ES-I3 (cell line): Measurements from ENCODE around the gene PCDHGB4.

Experiments
- H3K36me3 ChIP-seq: 2 replicates; pipeline ENCODE4 v1.6.1; 2013; ENCODE audit warnings: mild to moderate bottlenecking, low read length, control low read depth, moderate library complexity; ENCODE audit not compliant: insufficient read depth
- H3K4me1 ChIP-seq: 2 replicates; pipeline ENCODE4 v1.6.1; 2013; ENCODE audit warnings: mild to moderate bottlenecking, control low read depth, low read length; ENCODE audit not compliant: insufficient read depth
- H3K9ac ChIP-seq: 2 replicates; pipeline ENCODE4 v1.6.1; 2013; ENCODE audit warnings: low read depth, mild to moderate bottlenecking, low read length, moderate library complexity
- H3K9me3 ChIP-seq: 2 replicates; pipeline ENCODE4 v1.6.1; 2013; ENCODE audit warnings: mild to moderate bottlenecking, low read length, moderate library complexity; ENCODE audit not compliant: control insufficient read depth, insufficient read depth

Gene PCDHGB4

DNA sequence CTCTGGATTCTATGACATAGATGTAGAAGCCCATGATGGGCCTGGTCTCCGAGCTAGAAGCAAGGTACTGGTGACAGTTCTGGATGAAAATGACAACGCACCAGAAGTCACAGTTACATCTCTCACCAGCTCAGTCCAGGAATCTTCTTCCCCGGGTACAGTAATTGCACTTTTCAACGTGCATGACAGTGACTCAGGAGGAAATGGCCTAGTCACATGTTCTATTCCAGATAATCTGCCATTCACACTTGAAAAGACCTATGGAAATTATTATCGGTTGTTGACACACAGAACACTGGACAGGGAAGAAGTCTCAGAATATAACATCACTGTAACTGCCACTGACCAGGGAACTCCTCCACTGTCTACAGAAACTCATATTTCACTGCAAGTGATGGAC lies 31.4 kb upstream of the PCDHGB4 start:
- H3K9me3 ChIP-seq, result peaks cover 8% of the 10 kb centered on the region; the same call in 1 of the 2 replicates
- no peaks in the 10 kb centered on the region for H3K4me1 ChIP-seq
- H3K9ac ChIP-seq, result no peak overlapping the region
- H3K36me3 ChIP-seq, result no peaks in the 10 kb centered on the region; the same call in 1 of the 2 replicates

DNA sequence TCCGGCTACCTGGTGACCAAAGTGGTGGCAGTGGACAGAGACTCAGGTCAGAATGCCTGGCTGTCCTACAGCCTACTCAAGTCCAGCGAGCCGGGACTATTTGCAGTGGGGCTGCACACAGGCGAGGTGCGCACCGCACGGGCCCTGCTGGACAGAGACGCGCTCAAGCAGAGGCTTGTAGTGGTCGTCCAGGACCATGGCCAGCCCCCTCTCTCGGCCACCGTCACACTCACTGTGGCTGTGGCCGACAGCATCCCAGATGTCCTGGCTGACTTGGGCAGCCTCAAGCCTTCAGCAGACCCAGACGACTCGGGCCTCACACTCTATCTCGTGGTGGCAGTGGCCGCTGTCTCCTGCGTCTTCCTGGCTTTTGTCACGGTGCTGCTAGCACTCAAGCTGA lies 30.5 kb upstream of the PCDHGB4 start:
- Histone ChIP-seq H3K9me3 (peaks cover 8% of the 10 kb centered on the region; the same call in 1 of the 2 replicates), H3K36me3 (no peaks in the 10 kb centered on the region; the same call in 1 of the 2 replicates), H3K4me1 (no peaks in the 10 kb centered on the region), H3K9ac (no peak overlapping the region)

DNA sequence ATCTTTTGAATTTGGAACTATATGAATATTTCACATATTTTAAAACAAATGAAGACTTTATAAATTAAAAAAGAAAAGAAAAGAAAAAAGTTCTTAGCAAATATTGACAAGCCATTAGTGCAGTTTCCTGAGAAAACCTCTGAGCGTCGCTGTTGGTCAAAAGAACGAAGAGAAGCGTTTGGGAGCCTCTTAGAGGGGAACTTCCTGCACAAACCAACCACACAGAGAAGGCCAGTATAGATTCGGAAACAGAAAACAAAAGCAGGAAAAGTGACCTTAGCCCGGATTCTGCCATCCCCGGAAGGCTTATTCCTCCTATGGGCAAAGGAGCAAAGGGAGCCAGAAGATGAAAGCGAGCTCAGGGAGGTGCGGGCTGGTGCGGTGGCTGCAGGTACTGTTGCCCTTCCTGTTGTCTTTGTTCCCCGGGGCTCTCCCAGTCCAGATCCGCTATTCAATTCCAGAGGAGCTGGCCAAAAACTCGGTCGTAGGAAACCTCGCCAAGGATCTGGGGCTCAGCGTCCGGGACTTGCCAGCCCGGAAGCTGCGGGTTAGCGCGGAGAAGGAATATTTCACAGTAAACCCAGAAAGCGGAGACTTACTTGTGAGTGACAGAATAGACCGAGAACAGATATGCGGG lies 27.6 kb upstream of the PCDHGB4 start, which contains the start of gene PCDHGB2:
Gene PCDHGB2, plus strand, starts transcription at position 205 of the 637 bp plus-strand sequence. Its CDS starts 142 bp downstream, at position 347.
- H3K36me3 ChIP-seq, result no peaks in the 10 kb centered on the region
- no peak within 1 kb of the TSS; the same call in 1 of the 2 replicates for H3K9ac ChIP-seq
- peaks cover 3% of the 10 kb centered on the region; the same call in 1 of the 2 replicates for H3K4me1 ChIP-seq
- peaks cover 8% of the 10 kb centered on the region; the same call in 1 of the 2 replicates for H3K9me3 ChIP-seq

DNA sequence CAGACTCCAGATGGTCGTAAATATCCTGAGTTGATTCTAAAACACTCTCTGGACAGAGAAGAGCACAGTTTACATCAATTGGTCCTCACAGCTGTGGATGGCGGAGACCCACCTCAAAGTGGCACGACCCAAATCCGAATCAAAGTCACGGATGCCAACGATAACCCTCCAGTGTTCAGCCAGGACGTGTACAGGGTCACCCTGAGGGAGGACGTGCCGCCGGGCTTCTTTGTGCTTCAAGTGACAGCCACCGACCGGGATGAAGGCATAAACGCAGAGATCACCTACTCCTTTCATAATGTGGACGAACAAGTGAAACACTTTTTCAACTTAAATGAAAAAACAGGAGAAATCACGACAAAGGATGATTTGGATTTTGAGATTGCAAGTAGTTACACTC lies 26.8 kb upstream of the PCDHGB4 start:
- no peaks in the 10 kb centered on the region for H3K36me3 ChIP-seq
- no peak overlapping the region for H3K9ac ChIP-seq
- H3K9me3 ChIP-seq, result peaks cover 8% of the 10 kb centered on the region; the same call in 1 of the 2 replicates
- H3K4me1 ChIP-seq, result peaks cover 3% of the 10 kb centered on the region; the same call in 1 of the 2 replicates

DNA sequence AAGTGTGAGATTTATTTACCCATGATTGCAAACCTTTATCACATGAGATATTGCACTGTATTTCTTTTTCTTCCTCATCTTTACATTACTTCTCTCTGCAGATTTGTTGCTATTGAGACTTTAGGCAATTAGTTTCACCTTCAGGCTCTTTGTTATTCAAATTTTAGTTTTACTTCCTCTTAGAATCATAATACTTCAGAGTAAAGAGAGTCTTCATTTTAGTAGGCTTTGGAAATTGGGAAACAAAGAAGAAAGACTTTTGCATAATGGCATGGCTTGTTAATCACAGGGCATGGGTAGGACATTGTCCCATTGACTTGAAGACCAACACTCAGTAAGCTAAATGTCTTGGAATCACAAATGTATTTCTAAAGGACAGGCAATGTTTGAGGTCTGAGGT lies 24.8 kb upstream of the PCDHGB4 start:
- H3K4me1 ChIP-seq, result peaks cover 3% of the 10 kb centered on the region; the same call in 1 of the 2 replicates
- peaks cover 8% of the 10 kb centered on the region; the same call in 1 of the 2 replicates for H3K9me3 ChIP-seq
- H3K36me3 ChIP-seq, result no peaks in the 10 kb centered on the region
- no peak overlapping the region for H3K9ac ChIP-seq

DNA sequence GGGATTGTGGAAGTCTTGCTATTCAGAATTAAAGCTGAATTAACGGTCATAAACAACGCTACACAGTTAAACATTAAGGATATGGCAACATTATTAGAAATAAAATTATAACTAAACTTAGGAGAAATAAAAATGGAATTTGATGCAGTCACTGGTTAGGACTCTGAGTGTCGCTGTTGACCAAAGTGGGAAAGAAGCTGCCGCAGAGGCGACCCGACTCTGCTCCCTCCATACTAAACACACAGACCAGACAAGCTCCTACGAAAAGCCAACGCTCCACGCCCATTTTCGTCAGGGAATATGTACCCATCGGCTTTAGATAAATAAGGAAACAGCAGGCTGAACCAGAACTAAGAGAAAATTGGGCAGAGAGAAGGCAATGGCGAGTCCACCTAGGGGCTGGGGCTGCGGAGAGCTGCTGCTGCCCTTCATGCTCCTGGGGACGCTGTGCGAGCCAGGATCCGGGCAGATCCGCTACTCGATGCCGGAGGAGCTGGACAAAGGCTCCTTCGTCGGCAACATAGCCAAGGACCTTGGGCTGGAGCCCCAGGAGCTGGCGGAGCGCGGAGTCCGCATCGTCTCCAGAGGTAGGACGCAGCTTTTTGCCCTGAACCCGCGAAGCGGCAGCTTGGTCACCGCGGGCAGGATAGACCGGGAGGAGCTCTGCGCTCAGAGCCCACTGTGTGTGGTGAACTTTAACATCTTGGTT lies 23.4 kb upstream of the PCDHGB4 start, which contains the start of gene PCDHGA5:
Gene PCDHGA5, plus strand, starts transcription at position 211 of the 709 bp plus-strand sequence. Its CDS starts 169 bp downstream, at position 380.
- H3K4me1 ChIP-seq, result peaks cover 3% of the 10 kb centered on the region; the same call in 1 of the 2 replicates
- peaks cover 8% of the 10 kb centered on the region; the same call in 1 of the 2 replicates for H3K9me3 ChIP-seq
- no peak within 1 kb of the TSS for H3K9ac ChIP-seq
- no peaks in the 10 kb centered on the region for H3K36me3 ChIP-seq

DNA sequence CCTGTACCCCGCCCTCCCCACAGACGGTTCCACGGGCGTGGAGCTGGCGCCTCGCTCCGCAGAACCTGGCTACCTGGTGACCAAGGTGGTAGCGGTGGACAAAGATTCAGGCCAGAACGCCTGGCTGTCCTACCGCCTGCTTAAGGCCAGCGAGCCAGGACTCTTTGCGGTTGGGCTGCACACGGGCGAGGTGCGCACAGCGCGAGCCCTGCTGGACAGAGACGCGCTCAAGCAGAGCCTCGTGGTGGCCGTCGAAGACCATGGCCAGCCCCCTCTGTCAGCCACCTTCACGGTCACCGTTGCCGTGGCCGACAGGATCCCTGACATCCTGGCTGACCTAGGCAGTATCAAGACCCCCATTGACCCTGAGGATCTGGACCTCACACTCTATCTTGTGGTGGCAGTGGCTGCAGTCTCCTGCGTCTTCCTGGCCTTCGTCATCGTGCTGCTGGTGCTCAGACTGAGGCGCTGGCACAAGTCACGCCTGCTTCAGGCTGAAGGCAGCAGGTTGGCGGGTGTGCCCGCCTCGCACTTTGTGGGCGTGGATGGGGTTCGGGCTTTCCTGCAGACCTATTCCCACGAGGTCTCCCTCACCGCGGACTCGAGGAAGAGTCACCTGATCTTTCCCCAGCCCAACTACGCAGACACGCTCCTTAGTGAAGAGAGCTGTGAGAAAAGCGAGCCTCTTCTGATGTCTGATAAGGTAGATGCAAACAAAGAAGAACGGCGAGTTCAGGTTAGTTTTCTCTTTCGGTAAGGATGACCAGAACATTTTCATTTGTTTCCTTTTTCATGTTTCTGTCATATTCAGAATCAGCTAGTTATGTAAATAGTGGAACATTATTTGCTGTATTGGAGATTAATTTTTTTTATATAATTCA lies 21.2 kb upstream of the PCDHGB4 start:
- Histone ChIP-seq H3K9ac (no peak overlapping the region), H3K9me3 (no peaks in the 10 kb centered on the region; the same call in 1 of the 2 replicates), H3K36me3 (no peaks in the 10 kb centered on the region), H3K4me1 (peaks cover 3% of the 10 kb centered on the region; the same call in 1 of the 2 replicates)

DNA sequence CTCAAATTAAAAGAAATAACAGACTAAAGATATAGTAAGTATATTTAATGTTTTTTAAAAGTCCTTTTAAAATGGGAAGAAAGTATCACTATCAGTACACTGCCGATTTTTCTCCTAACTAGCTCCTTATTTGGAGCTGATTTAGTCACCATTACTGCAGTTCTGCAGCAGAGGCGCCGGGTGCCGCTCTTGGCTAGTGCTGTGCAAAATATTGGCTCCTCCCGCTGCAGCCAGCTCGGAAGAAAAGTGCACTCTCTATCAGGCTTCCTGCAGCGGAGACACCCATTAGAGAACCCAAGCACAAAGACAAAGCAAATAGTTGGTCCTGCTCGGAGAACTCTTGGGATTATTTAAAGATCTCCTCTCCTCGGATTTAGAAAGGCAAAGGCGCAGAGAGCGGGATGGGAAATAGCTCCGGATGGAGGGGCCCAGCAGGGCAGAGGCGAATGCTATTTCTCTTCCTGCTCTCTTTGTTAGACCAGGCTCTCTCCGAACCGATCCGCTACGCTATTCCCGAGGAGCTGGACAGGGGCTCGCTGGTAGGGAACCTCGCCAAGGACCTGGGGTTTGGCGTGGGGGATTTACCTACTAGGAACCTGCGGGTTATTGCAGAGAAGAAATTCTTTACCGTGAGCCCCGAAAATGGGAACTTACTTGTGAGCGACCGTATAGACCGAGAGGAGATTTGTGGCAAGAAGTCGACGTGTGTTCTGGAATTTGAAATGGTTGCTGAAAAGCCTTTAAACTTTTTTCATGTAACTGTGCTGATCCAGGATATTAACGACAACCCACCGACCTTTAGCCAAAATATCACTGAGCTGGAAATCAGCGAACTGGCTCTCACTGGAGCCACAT lies 17.3 kb upstream of the PCDHGB4 start, which contains the start of gene PCDHGB3:
Gene PCDHGB3, plus strand, starts transcription at position 249 of the 855 bp plus-strand sequence. Its CDS starts 153 bp downstream, at position 402.
- Histone ChIP-seq H3K36me3 (no peaks in the 10 kb centered on the region), H3K4me1 (no peaks in the 10 kb centered on the region), H3K9me3 (peaks cover 5% of the 10 kb centered on the region), H3K9ac (no peak within 1 kb of the TSS)

DNA sequence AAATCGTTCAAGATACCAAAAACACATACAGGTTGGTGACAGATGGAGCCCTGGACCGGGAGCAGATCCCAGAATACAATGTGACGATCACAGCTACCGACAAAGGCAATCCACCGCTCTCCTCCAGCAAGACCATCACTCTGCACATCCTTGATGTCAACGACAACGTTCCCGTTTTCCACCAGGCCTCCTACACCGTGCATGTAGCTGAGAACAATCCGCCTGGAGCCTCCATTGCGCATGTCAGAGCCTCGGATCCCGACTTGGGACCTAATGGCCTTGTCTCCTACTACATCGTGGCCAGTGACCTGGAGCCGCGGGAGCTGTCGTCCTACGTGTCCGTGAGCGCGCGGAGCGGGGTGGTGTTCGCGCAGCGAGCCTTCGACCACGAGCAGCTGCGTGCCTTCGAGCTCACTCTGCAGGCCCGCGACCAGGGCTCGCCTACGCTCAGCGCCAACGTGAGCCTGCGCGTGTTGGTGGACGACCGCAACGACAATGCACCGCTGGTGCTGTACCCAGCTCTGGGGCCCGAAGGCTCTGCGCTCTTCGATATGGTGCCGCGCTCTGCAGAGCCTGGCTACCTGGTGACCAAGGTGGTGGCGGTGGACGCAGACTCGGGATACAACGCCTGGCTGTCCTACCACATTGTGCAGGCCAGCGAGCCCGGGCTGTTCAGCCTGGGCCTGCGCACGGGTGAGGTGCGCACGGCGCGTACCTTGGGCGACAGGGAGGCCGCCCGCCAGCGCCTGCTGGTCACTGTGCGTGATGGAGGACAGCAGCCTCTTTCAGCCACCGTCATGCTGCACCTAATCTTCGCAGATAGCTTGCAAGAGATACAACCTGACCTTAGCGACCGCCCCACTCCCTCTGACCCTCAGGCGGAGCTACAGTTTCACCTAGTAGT lies 15.7 kb upstream of the PCDHGB4 start:
- Histone ChIP-seq H3K9ac (no peak overlapping the region), H3K9me3 (peaks cover 5% of the 10 kb centered on the region), H3K4me1 (no peaks in the 10 kb centered on the region), H3K36me3 (no peaks in the 10 kb centered on the region)

DNA sequence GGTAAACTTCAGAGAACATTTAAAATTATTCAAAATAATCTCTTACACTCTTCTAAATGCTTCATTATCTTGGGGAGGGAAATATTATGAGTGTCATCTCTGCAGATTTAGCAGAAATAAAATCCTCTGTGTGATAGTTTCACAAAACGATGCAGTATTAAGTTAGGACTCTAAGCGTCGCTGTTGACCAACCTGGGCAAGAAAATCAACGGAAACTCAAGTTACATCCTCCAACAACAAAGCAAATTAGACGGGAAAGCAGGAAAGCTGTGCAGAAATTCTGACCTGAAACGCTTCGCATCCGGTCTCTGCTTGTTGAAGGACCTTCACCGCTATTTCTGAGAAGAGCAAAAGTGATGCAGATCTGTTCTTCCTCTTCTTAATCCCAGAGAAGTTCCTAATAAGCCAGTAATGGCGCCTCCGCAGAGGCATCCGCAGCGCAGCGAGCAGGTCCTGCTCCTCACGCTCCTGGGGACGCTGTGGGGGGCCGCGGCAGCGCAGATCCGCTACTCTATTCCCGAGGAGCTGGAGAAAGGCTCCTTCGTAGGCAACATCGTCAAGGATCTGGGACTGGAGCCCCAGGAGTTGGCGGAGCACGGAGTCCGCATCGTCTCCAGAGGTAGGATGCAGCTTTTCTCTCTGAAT lies 13.7 kb upstream of the PCDHGB4 start, which contains the start of gene PCDHGA6:
Gene PCDHGA6, plus strand, starts transcription at position 219 of the 645 bp plus-strand sequence. Its CDS starts 193 bp downstream, at position 412.
- Histone ChIP-seq H3K9ac (no peak within 1 kb of the TSS), H3K36me3 (no peaks in the 10 kb centered on the region), H3K9me3 (peaks cover 7% of the 10 kb centered on the region), H3K4me1 (no peaks in the 10 kb centered on the region)

DNA sequence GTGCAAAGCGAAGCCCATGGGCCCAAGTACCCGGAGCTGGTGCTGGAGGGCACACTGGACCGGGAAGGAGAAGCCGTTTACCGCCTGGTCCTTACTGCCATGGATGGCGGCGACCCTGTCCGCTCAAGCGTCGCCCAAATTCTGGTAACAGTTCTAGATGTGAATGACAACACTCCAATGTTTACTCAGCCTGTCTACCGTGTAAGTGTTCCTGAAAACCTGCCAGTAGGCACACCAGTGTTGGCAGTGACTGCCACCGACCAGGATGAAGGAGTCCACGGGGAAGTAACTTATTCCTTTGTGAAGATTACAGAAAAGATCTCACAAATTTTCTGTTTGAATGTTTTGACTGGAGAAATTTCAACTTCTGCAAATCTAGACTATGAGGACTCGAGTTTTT lies 12.9 kb upstream of the PCDHGB4 start:
- Histone ChIP-seq H3K9ac (no peak overlapping the region), H3K4me1 (no peaks in the 10 kb centered on the region), H3K9me3 (peaks cover 7% of the 10 kb centered on the region), H3K36me3 (no peaks in the 10 kb centered on the region)
